Heart right ventricle (tissue), 16 donors: ENCODE data around the gene ACTN3. TPM values are rescaled to one million over a fixed set of nuclear protein-coding genes. Genes with fewer than 3 reads are reported as not detected.

Experiments
- ATAC-seq, 8 donors: fragments of 200-7000 bp; cut with Tn5 transposase; one replicate each; pipeline ENCODE4 v1.9.1; 2020; ENCODE audit warnings: mild to moderate bottlenecking in 8 of 8, moderate library complexity in 8 of 8, moderate number of reproducible peaks in 1 of 8
- DNase-seq, 2 donors: peaks; one replicate each; pipeline ENCODE4 v3.0.0-alpha.2; 2020
- H3K27ac ChIP-seq, 10 donors: fragments of 200-600 bp; sonication (generic) in 2 of 10; one replicate each; pipeline versions ENCODE4 v1.5.0 to v1.8.0; 2020 to 2022; ENCODE audit warnings: mild to moderate bottlenecking in 3 of 10
- H3K27me3 ChIP-seq, 7 donors: fragments of 200-600 bp; one replicate each; pipeline ENCODE4 v1.8.0; 2021 to 2022; ENCODE audit warnings: mild to moderate bottlenecking in 2 of 7
- H3K36me3 ChIP-seq, 9 donors: fragments of 200-600 bp; sonication (generic) in 1 of 9; one replicate each; pipeline versions ENCODE4 v1.5.0 to v1.8.0; 2020 to 2022; ENCODE audit warnings: mild to moderate bottlenecking in 2 of 9
- H3K4me1 ChIP-seq, 9 donors: fragments of 200-600 bp; sonication (generic) in 1 of 9; one replicate each; pipeline versions ENCODE4 v1.5.0 to v1.8.0; 2020 to 2022; ENCODE audit warnings: mild to moderate bottlenecking in 4 of 9
- H3K4me3 ChIP-seq, 10 donors: fragments of 200-600 bp; sonication (generic) in 2 of 10; one replicate each; pipeline versions ENCODE4 v1.5.0 to v1.8.0; 2020 to 2022; ENCODE audit warnings: mild to moderate bottlenecking in 7 of 10, moderate library complexity in 2 of 10
- H3K9me3 ChIP-seq, 11 donors: fragments of 200-600 bp in 10 of 11; sonication (generic) in 2 of 11; one replicate each; pipeline versions ENCODE4 v1.5.0 to v1.8.0; 2013 to 2022; ENCODE audit warnings: mild to moderate bottlenecking in 2 of 11, control low read depth in 1 of 11, moderate library complexity in 1 of 11
- WGBS, 2 donors: extraction: QIAGEN DNeasy Blood & Tissue Kit; methylation state at CpG; one replicate each; pipeline ENCODE4 v1.1.7; 2013; ENCODE audit warnings: inconsistent platforms in 1 of 2; 5-methylcytosine and 5-hydroxymethylcytosine counted together
- intact Hi-C, 10 donors: fragments of 100-400 bp; cut with DNase I; formaldehyde crosslinking; loops; one replicate each; pipeline versions ENCODE4 v1.11.1 to v1.14.2; 2022
- long read RNA-seq, 3 donors: library from polyadenylated mRNA; unstranded; transcript quantifications; one replicate each; pipeline ENCODE4 v2.0.0, GENCODE V29; 2020 to 2021
- polyA plus RNA-seq, 2 donors: library from polyadenylated mRNA; stranded (reverse); fragments of 200-250 nt; gene quantifications; one replicate each; pipeline ENCODE4 v1.2.3, GENCODE V29; 2013
- total RNA-seq, 10 donors: library from RNA; stranded (reverse); fragmentation: NEBNext Ultra II Directional in 3 of 10; extraction: Animal tissue kit (Norgen Biotek cat#: 25700) in 3 of 10; gene quantifications; one replicate each; pipeline versions ENCODE4 v1.2.1 to v1.2.4, GENCODE V29; 2021 to 2023
- TF ChIP-seq, protein P1 (sequence below), 9 donors: fragments of 200-600 bp; sonication (generic) in 2 of 9; IDR thresholded peaks; one replicate each; pipeline versions ENCODE4 v1.5.0 to v1.8.0; 2021 to 2022; ENCODE audit warnings: antibody characterized with exemption in 9 of 9, mild to moderate bottlenecking in 5 of 9, moderate library complexity in 1 of 9
- donor health status: Arrhythmogenic right ventricular cardiomyopathy.
- donor health status: ischemic (EF 13 %, LVEDD 7.1; RV severe dilation, severe dysfunction).
- donor health status: healthy with polysubstance abuse.
- donor health status: DM: no; HTN: yes; CAD: no.
- donor health status: DM: no; HTN: no; CAD: no.
- donor health status: ischemic (EF 25% LVEDD 6.9; RV normal size, moderate dysfunction).
- donor health status: ischemic (EF 25% LVEDD 5.7; RV mildly dilated, moderate dysfunction).
- donor health status: healthy.
- donor health status: DM: yes; HTN: yes; CAD: no.
- donor health status: Ischemic cardiomyopathy.
- donor health status: ischemic (EF 35%, LVEDD 5.7; RV mildly dilated, moderate dysfunction).
- donor health status: nonischemic (EF 11% LVEDD 7.7; RV severe dilation, severe dysfunction).
- donor health status: DM: yes; HTN: yes; CAD: no.
- donor health status: PGD.
- donor health status: ischemic (EF 29% LVEDD 5.4; RV normal size, mild dysfunction).
- donor health status: nonischemic (EF 23%, LVEDD 6.1; RV moderate dilation, normal function).

The ACTN3 gene
- under 1 TPM in 1 of 10 donors, not detected in 9; 0.24 TPM for total RNA-seq
- under 1 TPM in 1 of 2 donors, not detected in 1; 0.03 TPM for polyA plus RNA-seq
- long read RNA-seq, donor 1, result 0 reads
- long read RNA-seq, donor 2, result 0 reads
- long read RNA-seq, donor 3, result 0 reads

DNA sequence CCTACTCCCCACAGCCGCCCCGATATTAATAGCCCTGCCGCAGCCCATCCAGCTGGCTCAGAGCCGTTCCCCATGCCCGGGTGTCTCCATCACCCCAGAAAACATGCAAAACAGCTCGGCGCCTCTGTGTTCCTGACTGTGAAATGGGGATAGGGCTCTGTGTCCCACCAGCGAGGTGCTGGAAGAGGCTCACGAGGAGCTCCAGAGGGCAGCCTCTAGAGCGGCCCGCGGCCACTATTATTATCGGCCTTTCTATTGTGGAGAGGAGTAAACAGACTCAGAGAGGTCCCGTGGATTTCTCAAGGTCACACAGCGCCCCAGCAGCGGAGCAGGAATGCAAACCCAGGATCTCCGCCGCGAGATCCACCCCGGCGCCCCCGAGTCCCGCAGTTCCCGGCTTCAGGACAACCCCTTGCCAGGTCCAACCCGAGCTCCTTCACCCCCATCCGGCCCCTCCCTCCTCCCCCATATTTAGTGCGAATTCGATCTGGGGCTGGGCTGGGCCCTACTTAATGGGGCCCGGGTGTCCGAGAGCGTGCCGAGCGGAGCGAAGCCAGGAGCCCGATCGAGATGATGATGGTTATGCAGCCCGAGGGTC is at the start of gene ACTN3:
TSS of gene ACTN3 (plus strand) at position 536 of the 598 bp plus-strand sequence. CDS start at position 571, 35 bp downstream.
- intact Hi-C loops, result loop anchor here in 2 of 10 donors (1.0 to 10.0 kb wide), 3 partner anchors 22 to 898 kb away; partner anchors contain the start of genes BBS1 (in 1 of the 2), CORO1B (in 1 of the 2) and CTSF (in 1 of the 2)
- Histone ChIP-seq H3K27ac (peak within 1 kb of the TSS in 9 of 10 donors; percentile 65 to 94 (median 73)), H3K4me1 (peaks cover 3 to 46% (median 31%) of the 10 kb centered on the region in 9 donors), H3K36me3 (peaks cover 0 to 20% (median 6%) of the 10 kb centered on the region in 9 donors), H3K4me3 (peak within 1 kb of the TSS; percentile 67 to 98 (median 86)), H3K9me3 (no peaks in the 10 kb centered on the region), H3K27me3 (no peaks in the 10 kb centered on the region)
- ATAC-seq (peak in 6 of 8 donors; percentile 2 to 21 (median 15)), DNase-seq (peak; percentile 32 to 33)
- 2 to 3% methylated on average over 37 of the region's 37 CpGs for WGBS, 2 donors
- TF ChIP-seq, protein P1, sequence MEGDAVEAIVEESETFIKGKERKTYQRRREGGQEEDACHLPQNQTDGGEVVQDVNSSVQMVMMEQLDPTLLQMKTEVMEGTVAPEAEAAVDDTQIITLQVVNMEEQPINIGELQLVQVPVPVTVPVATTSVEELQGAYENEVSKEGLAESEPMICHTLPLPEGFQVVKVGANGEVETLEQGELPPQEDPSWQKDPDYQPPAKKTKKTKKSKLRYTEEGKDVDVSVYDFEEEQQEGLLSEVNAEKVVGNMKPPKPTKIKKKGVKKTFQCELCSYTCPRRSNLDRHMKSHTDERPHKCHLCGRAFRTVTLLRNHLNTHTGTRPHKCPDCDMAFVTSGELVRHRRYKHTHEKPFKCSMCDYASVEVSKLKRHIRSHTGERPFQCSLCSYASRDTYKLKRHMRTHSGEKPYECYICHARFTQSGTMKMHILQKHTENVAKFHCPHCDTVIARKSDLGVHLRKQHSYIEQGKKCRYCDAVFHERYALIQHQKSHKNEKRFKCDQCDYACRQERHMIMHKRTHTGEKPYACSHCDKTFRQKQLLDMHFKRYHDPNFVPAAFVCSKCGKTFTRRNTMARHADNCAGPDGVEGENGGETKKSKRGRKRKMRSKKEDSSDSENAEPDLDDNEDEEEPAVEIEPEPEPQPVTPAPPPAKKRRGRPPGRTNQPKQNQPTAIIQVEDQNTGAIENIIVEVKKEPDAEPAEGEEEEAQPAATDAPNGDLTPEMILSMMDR (IDR thresholded peaks at IDR 0.05), result no peak

DNA sequence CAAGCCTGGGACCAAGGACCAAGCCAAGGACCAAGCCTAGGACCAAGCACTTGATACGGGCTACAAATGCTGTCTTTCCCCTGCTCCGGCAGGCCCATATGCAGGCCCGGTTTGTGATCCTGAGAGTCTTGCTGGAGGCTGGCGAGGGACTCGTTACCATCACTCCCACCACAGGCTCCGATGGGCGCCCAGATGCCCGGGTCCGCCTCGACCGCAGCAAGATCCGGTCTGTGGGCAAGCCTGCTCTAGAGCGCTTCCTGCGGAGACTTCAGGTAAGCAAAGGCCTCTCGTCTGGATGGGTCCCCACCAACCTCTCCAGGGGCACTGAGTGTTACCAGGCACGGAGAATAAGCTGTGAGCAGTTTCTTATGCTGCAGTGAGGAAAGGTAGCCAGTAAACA is 49.5 kb upstream of the ACTN3 start:
- H3K4me3 ChIP-seq, result no peak overlapping the region
- H3K27me3 ChIP-seq, result no peaks in the 10 kb centered on the region
- no peaks in the 10 kb centered on the region for H3K9me3 ChIP-seq
- TF ChIP-seq, protein P1 (IDR thresholded peaks at IDR 0.05), result no peak
- WGBS, 2 donors, result 95 to 98% methylated on average over 16 of the region's 16 CpGs
- H3K4me1 ChIP-seq, result no peaks in the 10 kb centered on the region
- intact Hi-C loops, result no loop called here
- DNase-seq (no peak), ATAC-seq (no peak)
- H3K36me3 ChIP-seq, result peaks cover 0 to 95% (median 9%) of the 10 kb centered on the region in 9 donors
- H3K27ac ChIP-seq, result no peak overlapping the region

DNA sequence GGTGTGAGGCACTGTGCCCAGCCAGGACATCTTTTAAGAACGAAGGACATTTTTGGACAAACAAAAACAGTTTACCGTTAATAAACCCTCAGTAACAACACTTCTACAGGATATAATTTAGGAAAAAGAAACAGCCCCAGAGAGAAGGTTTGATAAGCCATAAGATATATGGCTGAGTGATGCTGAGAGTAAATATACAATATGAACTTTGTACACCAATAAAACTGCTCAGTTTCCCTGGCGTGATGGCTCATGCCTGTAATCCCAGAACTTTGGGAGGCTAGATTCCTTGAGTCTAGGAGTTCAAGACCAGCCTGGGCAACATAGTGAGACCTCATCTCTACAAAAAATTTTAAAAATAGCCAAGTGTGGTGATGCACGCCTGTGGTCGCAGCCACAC is 48.2 kb upstream of the ACTN3 start:
- WGBS, 2 donors, result 94 to 98% methylated on average over 5 of the region's 5 CpGs
- intact Hi-C loops, result no loop called here
- H3K36me3 ChIP-seq, result peaks cover 0 to 95% (median 9%) of the 10 kb centered on the region in 9 donors

DNA sequence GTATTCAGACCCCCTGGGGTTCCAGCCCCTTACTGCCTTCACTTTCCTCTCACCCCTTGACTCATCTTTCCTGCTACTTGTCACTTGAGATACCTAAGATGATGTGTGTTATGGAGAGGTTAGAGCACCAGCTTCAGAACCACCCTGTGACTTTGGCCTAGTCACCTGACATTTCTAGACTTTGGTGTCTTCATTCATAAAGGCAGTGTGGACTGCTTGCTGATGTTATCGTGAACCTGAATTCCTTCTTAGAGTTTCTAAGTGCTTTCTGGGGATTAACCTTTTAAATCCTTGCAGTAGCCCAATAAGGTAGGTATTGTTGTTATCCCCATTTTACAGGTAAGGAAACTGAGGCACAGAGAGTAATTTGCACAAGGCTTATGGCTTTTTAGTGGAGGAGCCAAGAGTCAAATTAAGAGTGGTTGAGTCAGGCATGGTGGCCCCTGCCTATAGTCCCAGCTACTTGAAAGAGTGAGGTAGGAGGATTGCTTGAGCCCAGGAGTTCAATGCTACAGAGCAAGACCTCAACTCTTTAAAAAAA is 41.4 kb upstream of the ACTN3 start:
- ATAC-seq, result no peak
- 61 to 92% methylated on average over 1 of the region's 1 CpG for WGBS, 2 donors
- DNase-seq, result no peak
- Histone ChIP-seq H3K4me3 (no peak overlapping the region), H3K27ac (no peak overlapping the region), H3K9me3 (no peaks in the 10 kb centered on the region), H3K27me3 (no peaks in the 10 kb centered on the region), H3K4me1 (peaks cover 0 to 8% (median 3%) of the 10 kb centered on the region in 9 donors), H3K36me3 (peaks cover 0 to 59% (median 0%) of the 10 kb centered on the region in 9 donors)
- TF ChIP-seq, protein P1 (IDR thresholded peaks at IDR 0.05), result no peak
- intact Hi-C loops, result no loop called here

More for the DNA sequence above, 48.2 kb upstream of the ACTN3 start:
- no peaks in the 10 kb centered on the region for H3K4me1 ChIP-seq
- ATAC-seq (no peak), DNase-seq (no peak)
- no peaks in the 10 kb centered on the region for H3K27me3 ChIP-seq
- no peak overlapping the region for H3K27ac ChIP-seq
- no peak overlapping the region for H3K4me3 ChIP-seq
- TF ChIP-seq, protein P1 (IDR thresholded peaks at IDR 0.05), result no peak
- no peaks in the 10 kb centered on the region for H3K9me3 ChIP-seq
